Measurements from ENCODE around the gene SLC26A3.

DNA sequence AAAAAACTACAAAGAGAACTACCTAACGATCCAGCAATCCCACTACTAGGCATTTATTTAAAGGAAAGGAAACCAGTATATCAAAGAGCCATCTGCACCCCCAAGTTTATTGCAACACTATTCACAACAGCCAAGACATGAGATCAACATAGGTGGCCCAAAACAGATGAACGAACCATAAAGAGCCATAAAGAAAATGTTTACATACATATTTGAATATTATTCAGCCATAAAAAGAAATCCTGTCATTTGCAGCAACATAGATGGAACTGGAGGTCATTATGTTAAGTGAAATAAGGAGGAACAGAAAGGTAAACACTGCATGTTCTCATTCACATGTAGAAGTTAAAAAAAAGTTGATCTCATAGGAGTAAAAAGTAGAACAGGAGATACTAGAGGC, 15.6 kb upstream of the SLC26A3 start:
- no peak for TF ChIP-seq POLR2A (IDR thresholded peaks at IDR 0.05)
- TF ChIP-seq, protein P1, sequence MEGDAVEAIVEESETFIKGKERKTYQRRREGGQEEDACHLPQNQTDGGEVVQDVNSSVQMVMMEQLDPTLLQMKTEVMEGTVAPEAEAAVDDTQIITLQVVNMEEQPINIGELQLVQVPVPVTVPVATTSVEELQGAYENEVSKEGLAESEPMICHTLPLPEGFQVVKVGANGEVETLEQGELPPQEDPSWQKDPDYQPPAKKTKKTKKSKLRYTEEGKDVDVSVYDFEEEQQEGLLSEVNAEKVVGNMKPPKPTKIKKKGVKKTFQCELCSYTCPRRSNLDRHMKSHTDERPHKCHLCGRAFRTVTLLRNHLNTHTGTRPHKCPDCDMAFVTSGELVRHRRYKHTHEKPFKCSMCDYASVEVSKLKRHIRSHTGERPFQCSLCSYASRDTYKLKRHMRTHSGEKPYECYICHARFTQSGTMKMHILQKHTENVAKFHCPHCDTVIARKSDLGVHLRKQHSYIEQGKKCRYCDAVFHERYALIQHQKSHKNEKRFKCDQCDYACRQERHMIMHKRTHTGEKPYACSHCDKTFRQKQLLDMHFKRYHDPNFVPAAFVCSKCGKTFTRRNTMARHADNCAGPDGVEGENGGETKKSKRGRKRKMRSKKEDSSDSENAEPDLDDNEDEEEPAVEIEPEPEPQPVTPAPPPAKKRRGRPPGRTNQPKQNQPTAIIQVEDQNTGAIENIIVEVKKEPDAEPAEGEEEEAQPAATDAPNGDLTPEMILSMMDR (IDR thresholded peaks at IDR 0.05): no peak
